H7 (cell line): ENCODE results near the gene TTLL3. TPM values are rescaled to one million over a fixed set of nuclear protein-coding genes. Genes with fewer than 3 reads are reported as not detected.
A peak's percentile ranks its signal among the peaks of the same experiment; 100 is the strongest.
"Not testable (repeated sequence)": the region's sequence is repeated elsewhere in the genome, so short reads cannot be mapped to it uniquely, and the experiment has no call there.

Source experiments
- DNase-seq: peaks from one replicate; pipeline ENCODE4 v3.0.0; 2012
- H3K27me3 ChIP-seq: 2 replicates; pipeline ENCODE4 v1.6.0; 2011; ENCODE audit warnings: mild to moderate bottlenecking, low read length; ENCODE audit not compliant: control insufficient read depth, insufficient read depth
- H3K36me3 ChIP-seq: replicated peaks from 2 replicates; pipeline ENCODE4 v1.5.1; 2011; ENCODE audit warnings: low read length; ENCODE audit not compliant: control insufficient read depth, insufficient read depth
- H3K4me3 ChIP-seq: 2 replicates; pipeline ENCODE4 v1.5.1; 2011; ENCODE audit warnings: low read depth, mild to moderate bottlenecking, control low read depth, low read length, moderate library complexity; ENCODE audit not compliant: insufficient read depth
- total RNA-seq: library from RNA; depleted of rRNA; stranded (reverse); fragments of >200 nt; shearing (Covaris generic); gene quantifications from 2 replicates; pipeline ENCODE4 v1.2.3, GENCODE V29; 2014

Gene TTLL3
- total RNA-seq, 1 experiment from 2014 or later = 3.7 TPM

DNA sequence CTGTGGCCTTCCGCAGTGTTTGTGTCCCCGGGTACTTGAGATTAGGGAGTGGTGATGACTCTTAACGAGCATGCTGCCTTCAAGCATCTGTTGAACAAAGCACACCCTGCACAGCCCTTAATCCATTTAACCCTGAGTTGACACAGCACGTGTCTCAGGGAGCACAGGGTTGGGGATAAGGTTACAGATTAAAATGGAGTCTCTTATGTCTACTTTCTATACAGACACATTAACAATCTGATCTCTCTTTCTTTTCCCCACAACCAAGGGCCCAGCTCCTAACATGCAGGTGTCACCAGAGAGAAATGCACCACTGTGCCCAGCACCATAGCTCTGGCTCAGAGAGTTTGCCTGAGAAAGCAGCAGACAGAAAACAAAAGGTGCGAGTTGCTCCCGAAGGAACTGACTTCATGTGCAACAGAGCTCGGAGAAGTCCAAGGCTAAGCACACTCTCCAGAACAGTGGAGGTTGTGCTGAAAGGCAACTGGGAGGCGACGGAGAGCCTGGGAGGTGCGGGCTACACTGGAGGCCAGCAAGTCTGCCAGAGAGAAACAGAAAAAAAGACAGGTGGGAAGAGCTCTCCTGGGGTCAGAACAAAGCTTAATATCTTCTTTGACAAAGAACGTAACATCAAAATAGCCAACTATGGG lies 44.4 kb downstream of the TTLL3 start:
- H3K4me3 ChIP-seq, H3K36me3 ChIP-seq, DNase-seq, H3K27me3 ChIP-seq: not testable (repeated sequence)

DNA sequence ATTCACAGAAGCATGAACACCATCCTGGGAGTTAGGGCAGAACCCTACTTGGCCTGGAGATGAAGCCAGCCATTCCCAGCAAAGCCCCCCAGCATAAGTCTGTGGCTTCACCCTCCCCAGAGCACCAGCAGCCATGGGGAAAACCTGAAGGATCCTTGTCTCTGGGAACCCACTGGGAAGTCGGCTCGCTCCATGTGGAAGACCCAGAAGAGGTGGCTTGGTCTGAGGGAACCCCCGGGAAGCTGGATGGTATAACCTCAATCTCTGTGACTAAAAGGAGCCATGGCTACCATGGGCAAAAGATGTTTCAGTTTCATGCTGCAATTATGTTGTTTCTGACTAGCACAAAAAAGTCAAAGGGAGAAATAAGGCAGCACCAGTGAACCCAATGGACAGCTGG lies 45.5 kb downstream of the TTLL3 start:
- H3K36me3 ChIP-seq = no peaks in the 10 kb centered on the region
- H3K27me3 ChIP-seq = no peaks in the 10 kb centered on the region
- no peak overlapping the region for H3K4me3 ChIP-seq
- DNase-seq = no peak

DNA sequence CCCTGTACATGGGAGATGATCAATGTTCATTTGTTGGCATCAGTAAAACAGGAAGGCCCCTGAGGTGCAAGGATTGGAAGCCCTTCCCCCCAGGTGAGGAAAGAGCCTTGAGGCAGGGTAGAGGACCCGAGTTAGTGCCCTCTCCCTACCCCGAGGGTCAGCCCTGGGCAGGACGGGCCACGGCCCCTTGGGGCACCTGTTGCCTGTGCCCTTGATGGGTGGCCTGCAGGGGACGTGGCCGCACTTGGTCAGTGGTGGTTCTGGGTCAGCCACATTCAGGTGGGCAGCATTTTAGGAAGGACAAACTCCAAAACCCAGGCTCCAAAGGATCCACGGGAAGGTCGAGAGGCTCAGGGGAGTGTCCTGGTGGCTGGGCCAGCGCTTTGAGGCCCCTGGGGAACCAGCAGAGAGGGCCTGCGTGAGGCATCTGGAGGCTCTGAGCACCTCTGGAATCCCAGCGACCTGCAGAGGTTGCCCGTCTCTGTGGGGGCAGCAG lies 49.5 kb downstream of the TTLL3 start:
- DNase-seq = peak; percentile 23
- Histone ChIP-seq H3K4me3 (no peak overlapping the region), H3K36me3 (no peaks in the 10 kb centered on the region), H3K27me3 (peaks cover 7% of the 10 kb centered on the region; the same call in 1 of the 2 replicates)

DNA sequence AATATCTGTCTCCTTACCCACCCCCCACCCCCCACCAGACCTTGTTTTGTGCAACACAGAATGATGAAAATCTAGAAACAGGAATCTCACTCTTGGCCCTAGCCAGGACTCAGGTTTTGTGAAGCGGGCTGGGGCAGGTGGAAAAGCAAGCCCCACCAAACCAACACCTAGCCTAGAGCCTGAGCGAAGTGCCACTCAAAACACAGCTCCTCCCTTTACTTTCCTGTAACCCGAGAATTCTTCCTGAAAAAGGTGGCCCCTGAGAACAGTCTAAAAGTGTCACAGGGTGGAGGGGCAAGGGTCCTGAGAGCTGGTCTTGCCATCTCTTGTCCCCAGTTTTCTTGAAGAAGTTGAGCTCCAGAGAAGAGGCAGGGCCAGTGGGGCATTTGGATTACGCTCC lies 51.1 kb downstream of the TTLL3 start:
- Histone ChIP-seq H3K4me3 (no peak overlapping the region), H3K36me3 (no peaks in the 10 kb centered on the region), H3K27me3 (peaks cover 7% of the 10 kb centered on the region; the same call in 1 of the 2 replicates)
- DNase-seq = peak; percentile 64

DNA sequence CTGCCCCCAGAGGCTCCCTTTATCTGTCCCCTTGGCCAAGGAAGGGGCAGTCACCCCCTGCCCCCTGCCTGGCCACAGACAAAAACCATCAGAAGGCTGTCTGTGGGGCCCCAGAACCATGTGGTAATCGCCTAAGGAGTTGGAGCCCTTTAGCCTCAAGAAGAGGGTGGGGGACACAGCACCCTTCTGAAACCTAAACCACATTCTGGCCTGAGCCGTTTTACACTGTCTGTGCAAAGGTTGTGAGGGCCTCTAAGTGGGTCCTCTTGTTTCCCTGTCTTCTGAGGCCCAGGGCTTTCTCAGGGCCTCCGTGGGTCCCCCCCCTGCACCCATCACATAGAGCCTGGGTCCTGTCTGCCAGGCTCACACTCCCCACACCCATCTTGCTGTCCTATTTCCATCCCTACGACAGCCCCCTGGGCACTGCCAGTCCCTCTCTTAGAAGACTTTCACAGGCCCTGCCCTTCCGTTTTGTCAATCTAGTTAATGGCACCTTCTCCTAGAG lies 51.6 kb downstream of the TTLL3 start:
- Histone ChIP-seq H3K36me3 (no peaks in the 10 kb centered on the region), H3K4me3 (no peak overlapping the region), H3K27me3 (peaks cover 7% of the 10 kb centered on the region; the same call in 1 of the 2 replicates)
- DNase-seq = peak; percentile 45

DNA sequence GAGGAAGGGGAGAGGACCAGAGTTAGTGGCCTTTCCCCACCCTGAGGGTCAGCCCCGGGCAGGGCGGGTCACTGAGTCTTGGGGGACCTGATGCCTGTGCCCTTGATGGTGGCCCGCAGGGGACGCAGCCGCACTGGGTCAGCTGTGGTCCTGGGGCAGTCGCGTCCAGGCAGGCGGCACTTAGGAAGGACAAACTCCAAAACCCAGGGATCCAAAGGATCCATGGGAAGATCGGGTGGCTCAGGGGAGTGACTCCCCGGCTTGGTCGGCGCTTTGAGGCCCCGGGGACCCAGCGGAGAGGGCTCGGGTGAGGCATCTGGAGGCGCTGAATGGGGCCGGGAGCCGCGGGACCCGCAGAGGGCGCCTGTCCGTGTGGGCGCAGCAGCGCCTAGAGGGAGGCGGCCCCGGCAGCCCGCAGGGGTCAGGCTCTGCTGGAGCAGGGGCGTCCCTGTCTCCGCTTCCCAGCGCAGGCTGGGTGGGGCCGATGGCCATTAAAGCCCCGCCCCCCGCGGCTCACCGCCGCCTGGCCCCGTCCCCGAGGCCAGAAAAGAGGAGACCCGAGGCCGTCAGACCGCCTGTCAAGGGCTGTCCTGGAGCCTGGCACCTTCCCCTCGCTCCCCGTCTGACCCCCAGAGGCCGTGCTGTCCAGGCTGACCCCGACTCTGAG lies 52.5 kb downstream of the TTLL3 start:
- H3K36me3 ChIP-seq = no peaks in the 10 kb centered on the region
- DNase-seq = peak; percentile 96
- peaks cover 7% of the 10 kb centered on the region; the same call in 1 of the 2 replicates for H3K27me3 ChIP-seq
- H3K4me3 ChIP-seq = peak overlapping the region; percentile 38

DNA sequence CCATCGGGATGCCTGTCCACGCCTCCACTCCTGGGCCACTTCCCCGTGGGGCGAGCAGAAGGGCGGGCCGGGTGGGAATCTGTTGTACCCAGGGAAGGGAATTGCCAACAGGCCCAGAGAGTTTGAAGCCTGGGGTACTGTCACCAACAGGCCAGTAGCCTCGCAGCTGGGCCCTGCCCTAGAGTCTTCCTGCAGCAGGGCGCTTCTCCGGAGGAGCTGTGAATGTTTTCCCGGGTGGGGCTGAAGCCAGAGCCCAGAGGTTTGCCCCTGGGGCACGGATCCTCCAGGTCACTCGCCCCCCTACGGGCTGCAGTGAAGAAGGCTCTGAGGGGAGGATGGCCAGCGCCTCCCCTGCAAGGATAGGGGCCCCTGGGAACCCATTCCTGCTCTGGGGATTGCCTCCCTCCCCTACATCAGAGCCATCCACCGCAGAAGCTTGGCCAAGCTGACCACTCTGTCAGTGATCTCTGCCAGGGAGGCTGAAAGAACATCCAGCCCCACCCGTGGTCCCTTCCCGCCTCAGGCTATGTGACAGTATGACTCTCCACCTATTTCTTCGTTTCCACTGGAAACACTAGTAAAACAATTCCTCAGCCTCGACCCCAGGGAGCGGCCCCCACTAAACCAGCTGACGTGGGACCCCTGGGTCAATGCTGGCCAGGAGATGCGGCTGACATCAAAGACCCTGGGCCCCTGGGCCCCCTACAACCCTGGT lies 53.2 kb downstream of the TTLL3 start:
- no peak for DNase-seq
- H3K4me3 ChIP-seq = peak overlapping the region; percentile 38
- H3K36me3 ChIP-seq = no peaks in the 10 kb centered on the region
- H3K27me3 ChIP-seq = peaks cover 7% of the 10 kb centered on the region; the same call in 1 of the 2 replicates

DNA sequence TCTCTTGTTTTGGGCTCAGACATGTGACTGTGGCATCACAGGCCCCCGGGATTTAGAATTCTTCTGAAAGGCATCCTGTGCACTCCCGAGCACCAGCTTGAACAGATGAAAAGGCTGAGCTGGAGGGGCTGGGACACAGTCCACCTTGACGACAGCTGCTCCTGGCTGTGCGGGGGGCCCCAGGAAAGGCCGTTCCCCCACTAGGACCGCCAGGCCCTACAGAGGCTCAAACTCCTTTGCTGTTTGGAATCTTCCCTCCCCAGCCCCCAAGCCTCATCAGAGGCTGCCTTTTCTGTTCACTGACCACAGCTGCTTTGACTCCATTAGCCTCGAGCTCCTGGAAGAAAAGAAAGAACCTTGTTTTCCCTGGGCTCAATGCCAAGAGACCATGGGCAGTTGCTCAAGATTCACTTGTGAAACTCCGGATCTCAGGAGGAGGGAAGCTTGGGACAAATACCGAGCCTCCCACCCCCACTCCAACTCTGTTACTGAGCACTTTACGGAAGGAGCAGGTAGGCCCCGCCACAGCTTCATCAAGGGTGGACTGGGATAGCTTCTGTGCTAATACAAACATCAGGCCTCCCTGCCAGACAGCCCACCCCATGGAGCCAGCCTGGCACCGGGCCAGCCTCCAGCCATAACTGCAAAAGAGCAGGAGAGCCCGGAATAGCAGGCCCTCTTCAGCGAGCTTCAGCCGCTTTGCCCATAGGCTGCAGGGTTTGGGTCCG lies 54.3 kb downstream of the TTLL3 start:
- no peak for DNase-seq
- no peak overlapping the region for H3K4me3 ChIP-seq
- H3K27me3 ChIP-seq = peaks cover 7% of the 10 kb centered on the region; the same call in 1 of the 2 replicates
- H3K36me3 ChIP-seq = no peaks in the 10 kb centered on the region

DNA sequence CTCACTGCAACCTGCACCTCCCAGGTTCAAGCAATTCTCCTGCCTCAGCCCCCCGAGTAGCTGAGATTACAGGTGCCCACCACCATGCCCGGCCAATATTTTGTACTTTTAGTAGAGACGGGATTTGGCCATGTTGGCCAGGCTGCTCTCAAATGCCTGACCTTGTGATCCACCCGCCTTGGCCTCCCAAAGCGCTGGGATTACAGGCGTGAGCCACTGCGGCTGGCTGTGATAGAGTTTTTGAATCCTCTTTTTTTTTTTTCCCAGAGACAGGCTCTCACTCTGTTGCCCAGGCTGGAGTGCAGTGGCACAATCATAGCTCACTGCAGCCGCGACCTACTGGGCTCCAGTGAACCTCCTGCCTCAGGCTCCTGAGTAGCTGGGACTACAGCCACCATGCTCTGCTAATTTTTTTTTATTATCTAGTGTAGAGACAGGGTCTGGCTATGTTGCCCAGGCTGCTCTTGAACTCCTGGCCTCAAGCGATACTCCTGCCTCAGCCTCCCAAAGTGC lies 55.1 kb downstream of the TTLL3 start:
- H3K36me3 ChIP-seq, H3K27me3 ChIP-seq, DNase-seq, H3K4me3 ChIP-seq: not testable (repeated sequence)

DNA sequence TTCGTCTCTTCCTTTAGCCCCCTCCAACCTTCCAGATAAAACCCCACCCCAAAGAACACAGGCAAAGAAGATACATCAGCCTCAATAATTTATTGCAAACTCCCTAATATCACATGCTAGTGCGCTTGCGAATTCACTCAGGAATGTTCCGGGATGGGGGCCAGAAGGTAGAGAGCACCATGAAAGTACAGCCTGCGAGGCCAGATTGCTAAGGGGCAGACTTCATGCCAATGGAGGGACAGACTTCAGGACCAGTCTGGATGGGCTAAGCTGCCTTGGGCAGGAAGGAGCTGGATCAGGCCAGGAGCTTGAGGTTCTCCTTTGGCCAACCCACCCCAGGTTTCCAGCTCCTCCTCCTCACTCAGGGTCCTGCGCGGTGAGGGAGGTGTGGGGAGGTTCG lies 56.6 kb downstream of the TTLL3 start:
- DNase-seq = no peak
- H3K4me3 ChIP-seq = no peak overlapping the region

DNA sequence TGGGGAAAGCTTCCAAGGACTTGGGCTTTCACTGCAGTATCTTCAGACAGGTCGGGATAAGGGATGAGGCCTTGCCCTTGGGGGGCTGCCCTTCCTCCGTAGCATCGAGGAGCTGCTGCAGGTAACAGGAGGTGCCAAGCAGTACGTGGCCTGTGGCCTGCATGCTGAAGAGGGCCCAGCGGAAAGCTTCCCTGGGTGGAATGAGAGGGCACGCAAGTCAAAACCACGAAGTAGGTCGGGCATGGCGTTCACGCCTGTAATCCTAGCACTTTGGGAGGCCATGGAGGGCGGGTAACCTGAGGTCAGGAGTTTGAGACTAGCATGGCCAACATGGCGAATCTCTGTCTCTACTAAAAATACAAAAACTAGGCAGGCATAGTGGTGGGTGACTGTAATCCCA lies 57.0 kb downstream of the TTLL3 start:
- H3K36me3 ChIP-seq = no peaks in the 10 kb centered on the region
- no peak overlapping the region for H3K4me3 ChIP-seq
- peaks cover 6% of the 10 kb centered on the region; the same call in 1 of the 2 replicates for H3K27me3 ChIP-seq
- no peak for DNase-seq

More for the DNA sequence above, 56.6 kb downstream of the TTLL3 start:
- Histone ChIP-seq H3K36me3 (no peaks in the 10 kb centered on the region), H3K27me3 (peaks cover 7% of the 10 kb centered on the region; the same call in 1 of the 2 replicates)

DNA sequence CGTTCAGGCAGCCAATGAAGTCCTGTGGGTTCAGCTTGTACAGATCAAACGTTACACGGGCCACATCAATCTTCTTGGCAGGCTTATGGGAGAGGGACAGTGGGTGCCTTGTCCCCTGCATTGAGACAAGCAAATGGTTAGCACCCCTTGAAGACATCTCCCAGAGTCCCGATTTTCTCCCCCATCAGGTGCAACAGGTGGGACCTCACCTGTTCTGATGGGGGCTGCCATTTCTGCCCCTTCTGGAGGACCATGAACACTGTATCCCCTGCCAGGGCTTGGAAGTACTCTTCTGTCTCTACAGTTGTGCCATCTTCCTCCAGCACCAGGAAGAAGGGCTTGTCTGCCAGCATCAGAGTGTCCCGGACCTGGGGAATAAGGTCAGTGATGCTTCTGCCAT lies 59.9 kb downstream of the TTLL3 start:
- Histone ChIP-seq H3K36me3 (no peaks in the 10 kb centered on the region), H3K27me3 (no peaks in the 10 kb centered on the region), H3K4me3 (no peak overlapping the region)
- DNase-seq = no peak

DNA sequence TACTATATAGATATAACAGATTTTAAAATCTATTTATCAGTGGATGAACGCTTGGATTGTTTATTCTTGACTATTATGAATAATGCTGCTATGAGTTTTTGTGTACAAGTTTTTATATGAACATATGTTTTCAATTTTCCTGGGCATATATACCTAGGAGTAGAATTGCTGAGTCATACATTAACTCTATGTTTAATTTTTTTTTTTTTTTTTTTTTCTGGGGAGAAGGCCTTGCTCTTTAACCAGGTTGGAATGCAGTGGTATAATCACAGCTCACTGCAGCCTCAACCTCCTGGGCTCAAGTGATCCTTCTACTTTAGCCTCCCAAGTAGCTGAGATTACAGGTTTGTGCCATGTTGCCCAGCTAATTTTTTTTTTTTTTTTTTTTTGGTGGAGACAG lies 60.9 kb downstream of the TTLL3 start:
- H3K27me3 ChIP-seq = no peaks in the 10 kb centered on the region
- no peak overlapping the region for H3K4me3 ChIP-seq
- H3K36me3 ChIP-seq = no peaks in the 10 kb centered on the region
- no peak for DNase-seq

DNA sequence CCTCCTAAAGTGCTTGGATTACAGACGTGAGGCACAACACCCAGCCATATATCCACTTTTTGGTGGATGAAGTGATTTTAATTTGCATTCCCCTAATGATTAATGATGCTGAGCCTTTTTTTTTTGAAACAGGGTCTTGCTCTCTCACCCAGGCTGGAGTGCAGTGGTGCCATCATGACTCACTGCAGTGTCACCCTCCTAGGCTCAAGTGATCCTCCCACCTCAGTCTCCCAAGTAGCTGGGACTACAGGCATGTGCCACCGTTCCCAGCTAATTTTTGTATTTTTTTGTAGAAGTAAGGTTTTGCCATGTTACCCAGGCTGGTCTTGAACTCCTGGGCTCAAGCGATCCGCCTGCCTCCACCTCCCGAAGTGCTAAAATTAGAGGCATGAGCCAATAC lies 62.0 kb downstream of the TTLL3 start:
- not testable (repeated sequence) for H3K36me3 ChIP-seq, H3K4me3 ChIP-seq, DNase-seq

More for the DNA sequence above, 62.0 kb downstream of the TTLL3 start:
- not testable (repeated sequence) for H3K27me3 ChIP-seq
